ENCODE data around the gene AP2A1. TPM values are rescaled to one million over a fixed set of nuclear protein-coding genes. Genes with fewer than 3 reads are reported as not detected.

The AP2A1 gene
- polyA plus RNA-seq, 2 of the 4 experiments (the other 2 are of a cell fraction): 36.6 to 58.6 TPM

DNA sequence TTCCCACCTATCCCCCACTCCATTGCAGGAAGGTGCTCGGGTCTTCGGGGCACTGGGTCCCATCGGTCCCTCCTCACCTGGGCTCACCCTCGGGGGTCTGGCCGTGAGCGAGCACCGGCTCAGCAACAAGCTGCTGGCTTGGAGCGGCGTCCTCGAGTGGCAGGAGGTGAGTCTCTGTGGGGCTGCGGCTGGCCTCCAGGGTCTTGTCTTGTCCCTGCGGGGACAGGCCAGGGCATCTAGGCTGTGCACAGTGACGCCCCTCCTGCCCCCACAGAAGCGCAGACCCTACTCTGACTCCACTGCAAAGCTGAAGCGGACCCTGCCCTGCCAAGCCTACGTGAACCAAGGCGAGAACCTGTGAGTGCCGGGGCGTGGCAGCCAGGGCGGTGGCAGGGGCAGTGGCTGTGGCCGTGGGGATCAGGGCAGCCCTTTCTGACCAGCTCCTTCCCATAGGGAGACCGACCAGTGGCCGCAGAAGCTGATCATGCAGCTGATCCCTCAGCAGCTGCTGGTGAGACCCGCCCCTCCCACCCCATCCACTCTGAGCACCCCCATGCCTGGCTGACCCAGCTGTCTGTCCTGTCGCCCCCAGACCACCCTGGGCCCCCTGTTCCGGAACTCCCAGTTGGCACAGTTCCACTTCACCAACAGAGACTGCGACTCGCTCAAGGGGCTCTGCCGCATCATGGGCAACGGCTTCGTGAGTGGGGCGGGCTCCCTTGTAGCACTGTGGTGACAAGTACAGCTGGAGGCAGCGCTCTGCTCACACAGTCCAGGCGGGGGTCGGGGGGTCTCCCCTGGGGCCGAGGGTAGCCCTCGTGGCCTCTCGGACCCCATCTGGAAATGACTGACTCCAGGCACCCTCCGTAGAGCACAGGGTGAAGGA is 87.8 kb downstream of the AP2A1 start:
- 93% methylated on average over 29 of the region's 39 CpGs for whole genome bisulfite sequencing (ENCODE audit: missing lambda C conversion rate)
- no peak for FAIRE-seq
- TF ChIP-seq POLR2A (IDR thresholded peaks at IDR 0.05; ENCODE audit: low read length) (0 out of 2 replicates have a peak, but pooled peaks have one; percentile 20), JUN (IDR thresholded peaks at IDR 0.05) (peak in 1 of 2 experiments; percentile 8; a peak in 1 of 5 replicates), BHLHE40 (IDR thresholded peaks at IDR 0.05; ENCODE audit: low read depth, low read length) (no peak), NFE2L2 (conservative IDR thresholded peaks at IDR 0.05; ENCODE audit: low read length) (no peak), HEYL (CRISPR knock-in tag; IDR thresholded peaks at IDR 0.05) (no peak), EP300 (IDR thresholded peaks at IDR 0.05) (no peak)
- TF ChIP-seq, protein P1, sequence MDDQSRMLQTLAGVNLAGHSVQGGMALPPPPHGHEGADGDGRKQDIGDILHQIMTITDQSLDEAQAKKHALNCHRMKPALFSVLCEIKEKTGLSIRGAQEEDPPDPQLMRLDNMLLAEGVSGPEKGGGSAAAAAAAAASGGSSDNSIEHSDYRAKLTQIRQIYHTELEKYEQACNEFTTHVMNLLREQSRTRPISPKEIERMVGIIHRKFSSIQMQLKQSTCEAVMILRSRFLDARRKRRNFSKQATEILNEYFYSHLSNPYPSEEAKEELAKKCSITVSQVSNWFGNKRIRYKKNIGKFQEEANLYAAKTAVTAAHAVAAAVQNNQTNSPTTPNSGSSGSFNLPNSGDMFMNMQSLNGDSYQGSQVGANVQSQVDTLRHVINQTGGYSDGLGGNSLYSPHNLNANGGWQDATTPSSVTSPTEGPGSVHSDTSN (IDR thresholded peaks at IDR 0.05): 0 out of 2 replicates have a peak, but pooled peaks have one; percentile 56
- Histone ChIP-seq H3K4me3 (no peak overlapping the region), H3K4me1 (peaks cover 30% of the 10 kb centered on the region), H3K4me2 (no peak overlapping the region), H3K9me3 (no peaks in the 10 kb centered on the region), H3K27ac (no peak overlapping the region)
- ChIA-PET POLR2A (interaction anchor here (1.6 kb wide), 1 partner anchor 13 kb away, joined by 4 read pairs; the partner anchor contains the start of gene PNKP), CTCF (interaction anchor here (0.6 to 2.8 kb wide), 3 partner anchors 9 to 171 kb away, joined by 4 to 13 read pairs (median 7); no protein-coding TSS in a partner anchor)
- DNase-seq (ENCODE audit: low read depth in 1 of 2, low spot score in 1 of 2): no peak
- no peak for ATAC-seq

DNA sequence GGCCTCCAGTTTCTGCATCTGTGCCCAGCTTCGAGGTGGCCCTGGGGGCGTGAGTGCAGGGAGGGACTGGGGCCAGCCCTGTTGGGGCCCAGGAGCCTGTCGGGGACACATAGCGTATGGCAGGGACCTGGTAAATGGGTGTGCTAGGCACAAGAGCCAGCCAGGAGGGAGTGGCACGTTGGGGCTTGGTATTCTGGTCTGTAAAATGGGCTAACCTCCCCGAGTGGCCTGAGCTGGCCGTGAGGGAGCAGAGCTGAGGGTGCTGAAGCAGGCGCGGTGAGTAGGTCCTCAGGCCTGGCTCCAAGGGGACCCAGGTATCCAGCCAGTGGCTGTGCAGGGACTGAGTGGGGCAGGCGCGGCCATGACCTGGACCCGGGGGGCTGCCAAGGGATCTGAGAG is 88.5 kb downstream of the AP2A1 start:
- no peak overlapping the region for H3K27ac ChIP-seq
- CTCF ChIA-PET: interaction anchor here (0.6 to 2.8 kb wide), 3 partner anchors 8 to 172 kb away, joined by 4 to 13 read pairs (median 7); no protein-coding TSS in a partner anchor

DNA sequence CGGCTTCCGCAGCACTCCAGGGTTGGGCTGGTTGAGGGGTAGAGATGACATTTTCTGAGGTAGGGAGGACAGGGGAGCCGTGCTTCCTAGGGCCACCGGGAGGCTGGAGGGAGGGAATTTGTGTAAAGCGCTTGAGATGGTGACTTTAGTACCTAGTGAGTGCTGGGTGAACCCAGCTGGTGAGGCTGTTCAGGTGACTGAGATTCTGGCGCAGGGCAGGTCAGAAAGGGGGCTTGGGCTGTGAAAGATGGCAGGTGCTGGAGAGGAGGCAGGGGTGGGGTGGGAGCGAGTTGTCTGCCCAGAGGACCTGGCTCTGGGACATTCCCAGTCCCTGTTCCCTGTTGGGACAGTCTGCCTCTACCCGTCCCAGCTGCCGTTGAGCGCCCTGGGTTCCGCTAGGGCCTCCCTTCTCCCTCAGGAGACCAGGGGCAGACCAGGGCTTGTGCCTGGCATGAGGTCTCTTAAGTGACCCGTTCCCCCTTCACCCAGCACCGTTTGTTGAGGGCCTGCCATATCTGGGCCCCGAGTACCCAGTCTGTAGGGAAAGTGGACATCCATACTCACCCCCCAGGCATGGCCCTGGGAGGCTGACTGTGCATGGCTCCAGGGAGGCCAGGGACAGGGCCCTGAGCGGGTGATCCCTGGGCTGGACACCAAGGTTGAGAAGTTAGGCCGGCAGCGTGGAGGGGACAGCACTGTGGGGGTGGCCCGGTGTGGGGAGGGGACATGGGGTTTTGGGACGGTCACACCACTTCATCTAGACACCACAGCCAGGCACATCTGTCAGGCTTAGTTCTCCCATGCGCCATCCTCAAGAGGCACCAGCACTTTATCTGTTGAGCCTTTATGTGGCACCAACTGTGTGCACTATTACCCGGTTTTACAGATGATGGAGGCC is 89.1 kb downstream of the AP2A1 start:
- H3K4me2 ChIP-seq: no peak overlapping the region
- DNase-seq (ENCODE audit: low read depth in 1 of 2, low spot score in 1 of 2): no peak
- H3K27ac ChIP-seq: no peak overlapping the region
- peaks cover 38% of the 10 kb centered on the region for H3K4me1 ChIP-seq
- ChIA-PET CTCF (interaction anchor here (0.9 to 2.8 kb wide), 2 partner anchors 10 to 12 kb away, joined by 3 to 13 read pairs; no protein-coding TSS in a partner anchor), POLR2A (no interaction called here)
- 78% methylated on average over 18 of the region's 21 CpGs for WGBS (ENCODE audit: missing lambda C conversion rate)
- no peak overlapping the region for H3K4me3 ChIP-seq
- ATAC-seq: peak; percentile 2 to 10; a peak in 4 of 6 replicates
- no peak for FAIRE-seq
- H3K9me3 ChIP-seq: no peaks in the 10 kb centered on the region
- TF ChIP-seq MAZ (IDR thresholded peaks at IDR 0.05; ENCODE audit: borderline replicate concordance, low read depth, low read length) (no peak), RCOR1 (IDR thresholded peaks at IDR 0.05; ENCODE audit: low read depth, low read length) (no peak), MAFK (IDR thresholded peaks at IDR 0.05; ENCODE audit: partially characterized antibody) (no peak), CEBPB (IDR thresholded peaks at IDR 0.05) (no peak), MYC (IDR thresholded peaks at IDR 0.05; ENCODE audit: borderline replicate concordance, low read length) (no peak), ESRRA (IDR thresholded peaks at IDR 0.05; ENCODE audit: borderline replicate concordance, low read length) (no peak), SREBF2 (IDR thresholded peaks at IDR 0.05) (no peak), HDAC2 (IDR thresholded peaks at IDR 0.05) (no peak), RNF2 (IDR thresholded peaks at IDR 0.05; ENCODE audit: borderline replicate concordance, low read depth) (no peak), TP53 (CRISPR knock-in tag; IDR thresholded peaks at IDR 0.05) (no peak), JUNB (IDR thresholded peaks at IDR 0.05) (no peak), RAD21 (conservative IDR thresholded peaks at IDR 0.05 in 1 of 2, IDR thresholded peaks at IDR 0.05 in 1 of 2) (no peak)
- TF ChIP-seq, protein P2, sequence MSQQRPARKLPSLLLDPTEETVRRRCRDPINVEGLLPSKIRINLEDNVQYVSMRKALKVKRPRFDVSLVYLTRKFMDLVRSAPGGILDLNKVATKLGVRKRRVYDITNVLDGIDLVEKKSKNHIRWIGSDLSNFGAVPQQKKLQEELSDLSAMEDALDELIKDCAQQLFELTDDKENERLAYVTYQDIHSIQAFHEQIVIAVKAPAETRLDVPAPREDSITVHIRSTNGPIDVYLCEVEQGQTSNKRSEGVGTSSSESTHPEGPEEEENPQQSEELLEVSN (IDR thresholded peaks at IDR 0.05; ENCODE audit: borderline replicate concordance, low read depth): no peak
- TF ChIP-seq, protein P3, sequence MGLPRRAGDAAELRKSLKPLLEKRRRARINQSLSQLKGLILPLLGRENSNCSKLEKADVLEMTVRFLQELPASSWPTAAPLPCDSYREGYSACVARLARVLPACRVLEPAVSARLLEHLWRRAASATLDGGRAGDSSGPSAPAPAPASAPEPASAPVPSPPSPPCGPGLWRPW (IDR thresholded peaks at IDR 0.05): no peak
- TF ChIP-seq, protein P4, sequence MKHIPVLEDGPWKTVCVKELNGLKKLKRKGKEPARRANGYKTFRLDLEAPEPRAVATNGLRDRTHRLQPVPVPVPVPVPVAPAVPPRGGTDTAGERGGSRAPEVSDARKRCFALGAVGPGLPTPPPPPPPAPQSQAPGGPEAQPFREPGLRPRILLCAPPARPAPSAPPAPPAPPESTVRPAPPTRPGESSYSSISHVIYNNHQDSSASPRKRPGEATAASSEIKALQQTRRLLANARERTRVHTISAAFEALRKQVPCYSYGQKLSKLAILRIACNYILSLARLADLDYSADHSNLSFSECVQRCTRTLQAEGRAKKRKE (CRISPR knock-in tag; IDR thresholded peaks at IDR 0.05; ENCODE audit: low read depth): no peak

More for the DNA sequence above, 88.5 kb downstream of the AP2A1 start:
- TF ChIP-seq MAFK (IDR thresholded peaks at IDR 0.05; ENCODE audit: partially characterized antibody) (no peak), HDAC2 (IDR thresholded peaks at IDR 0.05) (no peak), POLR2A (IDR thresholded peaks at IDR 0.05; ENCODE audit: low read length) (no peak), CBX8 (IDR thresholded peaks at IDR 0.05) (no peak), KDM1A (IDR thresholded peaks at IDR 0.05; ENCODE audit: low read depth) (peak; percentile 76; the same call in 1 of the 2 replicates)
- TF ChIP-seq, protein P4 (CRISPR knock-in tag; IDR thresholded peaks at IDR 0.05; ENCODE audit: low read depth): no peak
- TF ChIP-seq, protein P5, sequence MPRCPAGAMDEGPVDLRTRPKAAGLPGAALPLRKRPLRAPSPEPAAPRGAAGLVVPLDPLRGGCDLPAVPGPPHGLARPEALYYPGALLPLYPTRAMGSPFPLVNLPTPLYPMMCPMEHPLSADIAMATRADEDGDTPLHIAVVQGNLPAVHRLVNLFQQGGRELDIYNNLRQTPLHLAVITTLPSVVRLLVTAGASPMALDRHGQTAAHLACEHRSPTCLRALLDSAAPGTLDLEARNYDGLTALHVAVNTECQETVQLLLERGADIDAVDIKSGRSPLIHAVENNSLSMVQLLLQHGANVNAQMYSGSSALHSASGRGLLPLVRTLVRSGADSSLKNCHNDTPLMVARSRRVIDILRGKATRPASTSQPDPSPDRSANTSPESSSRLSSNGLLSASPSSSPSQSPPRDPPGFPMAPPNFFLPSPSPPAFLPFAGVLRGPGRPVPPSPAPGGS (IDR thresholded peaks at IDR 0.05): 0 out of 3 replicates have a peak, but pooled peaks have one; percentile 8
- no peaks in the 10 kb centered on the region for H3K9me3 ChIP-seq
- ATAC-seq (no peak; a peak in 1 of 6 replicates), DNase-seq (ENCODE audit: low read depth in 1 of 2, low spot score in 1 of 2) (no peak), FAIRE-seq (no peak)
- WGBS (ENCODE audit: missing lambda C conversion rate): 92% methylated on average over 12 of the region's 12 CpGs
- POLR2A ChIA-PET: no interaction called here
- peaks cover 32% of the 10 kb centered on the region for H3K4me1 ChIP-seq
- no peak overlapping the region for H3K4me2 ChIP-seq
- no peak overlapping the region for H3K4me3 ChIP-seq

Measured in A549 (cell line).